Lower lobe of right lung (tissue), 2 donors: ENCODE data around the gene PRIMA1. TPM values are rescaled to one million over a fixed set of nuclear protein-coding genes. Genes with fewer than 3 reads are reported as not detected.

ENCODE experiments used
- ATAC-seq, 2 donors: fragments of 200-7000 bp; cut with Tn5 transposase; one replicate each; pipeline ENCODE4 v1.9.1; 2020 to 2022; ENCODE audit warnings: mild to moderate bottlenecking in 2 of 2, moderate library complexity in 2 of 2
- DNase-seq: peaks from one replicate; pipeline ENCODE4 v3.0.0-alpha.2; 2020
- H3K27ac ChIP-seq: fragments of 200-600 bp; one replicate; pipeline ENCODE4 v1.8.0; 2022
- H3K27me3 ChIP-seq: fragments of 200-600 bp; one replicate; pipeline ENCODE4 v1.8.0; 2022; ENCODE audit warnings: low read depth
- H3K36me3 ChIP-seq: fragments of 200-600 bp; one replicate; pipeline ENCODE4 v1.8.0; 2022; ENCODE audit warnings: mild to moderate bottlenecking
- H3K4me1 ChIP-seq: fragments of 200-600 bp; one replicate; pipeline ENCODE4 v1.8.0; 2022
- H3K4me3 ChIP-seq: fragments of 200-600 bp; one replicate; pipeline ENCODE4 v1.8.0; 2022; ENCODE audit warnings: mild to moderate bottlenecking
- H3K9me3 ChIP-seq: fragments of 200-600 bp; one replicate; pipeline ENCODE4 v1.8.0; 2022
- intact Hi-C: fragments of 100-400 bp; cut with DNase I; formaldehyde crosslinking; loops from one replicate; pipeline ENCODE4 v1.11.0; 2022
- total RNA-seq: library from RNA; stranded (reverse); fragmentation: NEBNext Ultra II Directional; extraction: Animal tissue kit (Norgen Biotek cat#: 25700); gene quantifications from one replicate; pipeline ENCODE4 v1.2.1, GENCODE V29; 2021
- TF ChIP-seq, protein P1 (sequence below): fragments of 200-600 bp; IDR thresholded peaks from one replicate; pipeline ENCODE4 v1.8.0; 2022; ENCODE audit warnings: antibody characterized with exemption, mild to moderate bottlenecking
- donor health status: DM: no; HTN: yes; CAD: no; lungs with severe emphysema.

PRIMA1 gene
- total RNA-seq, 1 donor from 2014 or later, result 3.0 TPM

- H3K4me1 ChIP-seq, result no peaks in the 10 kb centered on the region
- no peaks in the 10 kb centered on the region for H3K36me3 ChIP-seq
- DNase-seq, result no peak
- no peaks in the 10 kb centered on the region for H3K27me3 ChIP-seq
- H3K4me3 ChIP-seq, result no peak overlapping the region
- TF ChIP-seq, protein P1, sequence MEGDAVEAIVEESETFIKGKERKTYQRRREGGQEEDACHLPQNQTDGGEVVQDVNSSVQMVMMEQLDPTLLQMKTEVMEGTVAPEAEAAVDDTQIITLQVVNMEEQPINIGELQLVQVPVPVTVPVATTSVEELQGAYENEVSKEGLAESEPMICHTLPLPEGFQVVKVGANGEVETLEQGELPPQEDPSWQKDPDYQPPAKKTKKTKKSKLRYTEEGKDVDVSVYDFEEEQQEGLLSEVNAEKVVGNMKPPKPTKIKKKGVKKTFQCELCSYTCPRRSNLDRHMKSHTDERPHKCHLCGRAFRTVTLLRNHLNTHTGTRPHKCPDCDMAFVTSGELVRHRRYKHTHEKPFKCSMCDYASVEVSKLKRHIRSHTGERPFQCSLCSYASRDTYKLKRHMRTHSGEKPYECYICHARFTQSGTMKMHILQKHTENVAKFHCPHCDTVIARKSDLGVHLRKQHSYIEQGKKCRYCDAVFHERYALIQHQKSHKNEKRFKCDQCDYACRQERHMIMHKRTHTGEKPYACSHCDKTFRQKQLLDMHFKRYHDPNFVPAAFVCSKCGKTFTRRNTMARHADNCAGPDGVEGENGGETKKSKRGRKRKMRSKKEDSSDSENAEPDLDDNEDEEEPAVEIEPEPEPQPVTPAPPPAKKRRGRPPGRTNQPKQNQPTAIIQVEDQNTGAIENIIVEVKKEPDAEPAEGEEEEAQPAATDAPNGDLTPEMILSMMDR, result no peak
- intact Hi-C loops, result no loop called here
- no peak overlapping the region for H3K27ac ChIP-seq
- no peaks in the 10 kb centered on the region for H3K9me3 ChIP-seq
- no peak for ATAC-seq
Measured at GRCh38 chr14:93753647-93754046, 34.6 kb downstream of the PRIMA1 start.

DNA sequence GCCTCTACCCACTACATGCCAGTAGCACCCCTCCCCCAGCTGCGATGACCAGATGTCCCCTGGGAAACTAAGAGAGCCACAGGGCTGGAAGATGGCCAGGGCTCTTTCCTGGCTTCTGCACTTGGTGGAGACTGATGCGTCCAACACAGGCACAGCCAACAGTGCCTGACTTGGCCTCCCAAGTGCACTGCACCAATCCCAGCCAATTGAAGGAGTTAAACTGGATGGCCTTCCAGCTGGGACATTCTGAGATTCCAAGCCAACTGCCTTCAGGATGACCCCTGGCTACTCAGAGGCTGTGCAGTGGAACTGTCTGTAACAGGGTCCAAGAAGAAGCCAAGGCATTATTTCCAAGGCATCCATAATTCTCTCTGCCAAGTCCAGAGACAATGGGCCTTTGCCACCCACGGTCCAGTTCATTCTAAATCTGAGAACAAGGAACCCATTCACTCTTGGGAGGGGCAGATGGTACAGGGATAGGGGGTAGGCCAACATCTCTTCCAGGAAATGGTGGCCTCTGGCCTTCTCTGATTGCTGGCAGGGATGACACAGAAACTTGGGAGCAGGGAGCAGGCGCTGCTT, 35.2 kb downstream of the PRIMA1 start:
- H3K4me3 ChIP-seq, result no peak overlapping the region
- TF ChIP-seq, protein P1, result no peak
- ATAC-seq (no peak), DNase-seq (no peak)
- no peak overlapping the region for H3K27ac ChIP-seq
- H3K4me1 ChIP-seq, result no peaks in the 10 kb centered on the region
- no peaks in the 10 kb centered on the region for H3K27me3 ChIP-seq
- H3K9me3 ChIP-seq, result no peaks in the 10 kb centered on the region
- no peaks in the 10 kb centered on the region for H3K36me3 ChIP-seq
- intact Hi-C loops, result no loop called here

DNA sequence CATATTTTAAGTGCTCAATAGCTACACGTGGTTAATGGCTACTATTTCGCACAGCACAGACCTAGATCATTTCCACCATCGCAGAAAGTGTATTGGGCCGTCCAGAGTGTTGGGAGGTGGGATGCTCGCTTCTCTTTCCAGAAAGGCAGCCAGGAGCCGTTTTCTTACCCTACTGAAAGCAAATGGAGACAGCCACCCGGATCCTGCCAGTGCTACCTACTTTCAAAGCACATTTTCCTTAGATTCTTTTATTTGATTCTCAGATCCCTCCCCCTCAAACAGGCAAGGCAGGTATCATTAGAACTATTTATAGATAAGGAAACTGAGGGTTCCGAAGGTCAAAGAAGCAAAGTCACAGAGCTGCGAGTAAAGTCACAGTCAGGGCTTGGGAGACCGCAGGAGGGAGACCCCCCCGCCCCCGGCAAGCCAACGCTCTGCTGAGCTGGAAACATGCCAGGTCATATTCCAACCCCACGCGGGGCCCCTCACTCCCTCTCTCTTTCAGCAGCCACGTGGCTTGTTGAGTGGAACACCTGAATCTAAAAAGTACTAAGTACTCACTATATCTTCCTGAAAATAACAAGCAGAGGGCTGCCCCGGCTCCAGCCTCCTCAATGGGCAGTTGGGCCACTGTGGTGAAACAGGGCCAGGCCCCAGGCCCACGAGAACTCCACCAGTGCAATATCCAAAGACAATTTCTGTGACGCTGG, 36.2 kb downstream of the PRIMA1 start:
- intact Hi-C loops, result no loop called here
- no peak for ATAC-seq
- Histone ChIP-seq H3K9me3 (no peaks in the 10 kb centered on the region), H3K4me3 (no peak overlapping the region), H3K27me3 (no peaks in the 10 kb centered on the region), H3K4me1 (no peaks in the 10 kb centered on the region), H3K27ac (no peak overlapping the region), H3K36me3 (no peaks in the 10 kb centered on the region)
- TF ChIP-seq, protein P1, result no peak
- DNase-seq, result no peak

DNA sequence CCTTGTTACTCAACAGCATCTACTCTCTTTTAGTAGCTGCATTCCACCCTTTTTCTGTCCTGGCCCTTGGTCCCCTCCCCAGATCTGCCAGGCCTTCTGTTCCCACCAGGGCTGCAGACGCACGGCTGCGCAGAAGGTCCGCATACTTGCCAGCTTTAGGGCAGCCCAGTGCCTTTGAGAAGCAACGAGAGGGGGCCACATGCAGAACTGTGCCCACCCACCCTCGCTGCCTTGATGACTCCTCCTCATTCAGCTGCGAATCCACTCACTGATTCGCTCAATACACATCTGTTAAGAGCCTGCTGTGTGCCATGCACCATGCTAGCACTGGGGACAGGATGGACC, 39.2 kb downstream of the PRIMA1 start:
- ATAC-seq, result no peak
- H3K27ac ChIP-seq, result no peak overlapping the region
- no peaks in the 10 kb centered on the region for H3K36me3 ChIP-seq
- TF ChIP-seq, protein P1, result no peak
- peaks cover 13% of the 10 kb centered on the region for H3K27me3 ChIP-seq
- intact Hi-C loops, result no loop called here
- H3K9me3 ChIP-seq, result no peaks in the 10 kb centered on the region
- no peaks in the 10 kb centered on the region for H3K4me1 ChIP-seq
- no peak for DNase-seq
- H3K4me3 ChIP-seq, result no peak overlapping the region

DNA sequence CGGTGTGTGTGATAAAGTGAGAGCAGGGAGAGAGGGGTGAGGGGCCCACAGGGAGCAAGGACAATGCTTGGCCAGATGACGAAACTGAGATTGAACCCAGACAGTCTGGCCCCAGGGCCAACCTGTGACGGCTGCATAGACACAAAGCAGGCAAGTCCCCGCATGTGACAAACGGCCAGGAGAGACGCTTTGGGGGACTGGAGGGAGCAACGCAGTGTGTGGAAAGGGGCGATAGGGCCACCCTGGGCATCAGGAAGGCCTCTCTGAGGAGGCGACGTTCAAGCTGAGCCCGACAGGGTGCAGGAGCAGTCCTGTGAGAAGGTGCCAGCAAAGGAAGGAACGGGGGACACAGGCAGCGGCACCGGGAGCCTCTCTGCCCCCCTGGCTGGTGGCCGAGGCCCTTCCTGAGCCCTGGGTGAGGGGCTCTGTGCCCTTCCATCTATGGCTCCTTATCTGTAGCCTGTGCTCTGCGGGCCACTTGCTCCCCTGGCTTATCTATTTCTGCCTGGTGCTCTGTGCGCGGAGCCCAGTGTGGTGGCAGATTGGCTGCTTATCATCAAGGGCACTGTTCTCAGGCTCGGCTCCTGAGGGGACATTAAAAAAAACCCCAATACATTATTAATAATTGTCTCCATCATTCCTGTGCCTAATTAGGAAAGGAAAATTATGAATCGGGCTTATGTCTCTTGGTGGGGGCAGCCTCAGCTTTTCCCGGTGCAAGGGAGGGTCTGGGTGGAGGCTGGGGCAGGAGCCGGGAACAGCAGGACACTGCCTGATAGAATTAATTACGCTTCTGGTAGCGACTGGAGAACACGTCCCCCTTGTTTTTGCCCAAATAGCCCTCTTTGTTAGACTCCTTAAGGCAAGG, 39.8 kb downstream of the PRIMA1 start:
- no peak overlapping the region for H3K4me3 ChIP-seq
- DNase-seq, result no peak
- no peaks in the 10 kb centered on the region for H3K36me3 ChIP-seq
- intact Hi-C loops, result no loop called here
- no peaks in the 10 kb centered on the region for H3K9me3 ChIP-seq
- TF ChIP-seq, protein P1, result no peak
- ATAC-seq, result no peak
- no peak overlapping the region for H3K27ac ChIP-seq
- H3K27me3 ChIP-seq, result peaks cover 13% of the 10 kb centered on the region
- no peaks in the 10 kb centered on the region for H3K4me1 ChIP-seq
